Liver (tissue), 9 donors: ENCODE measurements around the gene ANKRD11. TPM values are rescaled to one million over a fixed set of nuclear protein-coding genes. Genes with fewer than 3 reads are reported as not detected.

Experiments used
- DNase-seq: peaks from one replicate; pipeline ENCODE4 v3.0.0-alpha.2; 2017; ENCODE audit warnings: low spot score
- H3K27ac ChIP-seq, 2 donors: one replicate each; pipeline ENCODE4 v1.7.0; 2013; ENCODE audit warnings: inconsistent platforms in 2 of 2, low read length in 2 of 2, control low read depth in 1 of 2, low read depth in 1 of 2, mild to moderate bottlenecking in 1 of 2
- H3K27me3 ChIP-seq, 4 donors: one replicate each; pipeline versions ENCODE4 v1.6.1 to v1.7.0; 2013; ENCODE audit warnings: low read length in 3 of 4, inconsistent platforms in 1 of 4, mild to moderate bottlenecking in 1 of 4, moderate library complexity in 1 of 4; ENCODE audit not compliant: control insufficient read depth in 4 of 4, insufficient read depth in 4 of 4
- H3K36me3 ChIP-seq, 4 donors: one replicate each; pipeline versions ENCODE4 v1.6.1 to v1.7.0; 2013; ENCODE audit warnings: low read length in 3 of 4, mild to moderate bottlenecking in 3 of 4, low read depth in 1 of 4, moderate library complexity in 1 of 4; ENCODE audit not compliant: control insufficient read depth in 4 of 4, insufficient read depth in 3 of 4
- H3K4me1 ChIP-seq, 4 donors: one replicate each; pipeline versions ENCODE4 v1.6.1 to v1.7.0; 2013; ENCODE audit warnings: low read length in 3 of 4, mild to moderate bottlenecking in 3 of 4, moderate library complexity in 1 of 4; ENCODE audit not compliant: control insufficient read depth in 4 of 4, insufficient read depth in 4 of 4
- H3K4me3 ChIP-seq, 3 donors: one replicate each; pipeline versions ENCODE4 v1.6.1 to v1.7.0; 2013; ENCODE audit warnings: low read length in 3 of 3, control low read depth in 1 of 3, low read depth in 1 of 3, mild to moderate bottlenecking in 1 of 3
- H3K9ac ChIP-seq, 2 donors: one replicate each; pipeline ENCODE4 v1.7.0; 2013; ENCODE audit warnings: low read length in 2 of 2, mild to moderate bottlenecking in 2 of 2, moderate library complexity in 2 of 2, control low read depth in 1 of 2, low read depth in 1 of 2
- H3K9me3 ChIP-seq, 4 donors: one replicate each; pipeline versions ENCODE4 v1.6.1 to v1.7.0; 2013; ENCODE audit warnings: low read length in 3 of 4; ENCODE audit not compliant: control insufficient read depth in 4 of 4
- FOXA1 ChIP-seq: IDR thresholded peaks from 2 replicates; pipeline ENCODE4 v1.6.1; 2016; ENCODE audit warnings: antibody characterized with exemption
- FOXA2 ChIP-seq: IDR thresholded peaks from 2 replicates; pipeline ENCODE4 v1.6.1; 2016; ENCODE audit warnings: antibody characterized with exemption
- GABPA ChIP-seq, 2 donors: IDR thresholded peaks in 1 of 2; conservative IDR thresholded peaks in 1 of 2; 2 replicates each; pipeline ENCODE4 v1.6.1; 2016; ENCODE audit warnings: antibody characterized with exemption in 2 of 2, mild to moderate bottlenecking in 1 of 2, moderate library complexity in 1 of 2
- HNF4A ChIP-seq, 2 donors: conservative IDR thresholded peaks; 2 replicates each; pipeline ENCODE4 v1.6.1; 2016; ENCODE audit warnings: antibody characterized with exemption in 2 of 2, mild to moderate bottlenecking in 2 of 2
- HNF4G ChIP-seq: IDR thresholded peaks from 2 replicates; pipeline ENCODE4 v1.6.1; 2016; ENCODE audit warnings: antibody characterized with exemption
- NR2F2 ChIP-seq: IDR thresholded peaks from 2 replicates; pipeline ENCODE4 v1.6.1; 2016; ENCODE audit warnings: antibody characterized with exemption
- RXRA ChIP-seq, 2 donors: IDR thresholded peaks; 2 replicates each; pipeline ENCODE4 v1.6.1; 2017 to 2018; ENCODE audit warnings: antibody characterized with exemption in 2 of 2, mild to moderate bottlenecking in 1 of 2
- SP1 ChIP-seq: IDR thresholded peaks from 2 replicates; pipeline ENCODE4 v1.6.1; 2018; ENCODE audit warnings: antibody characterized with exemption, mild to moderate bottlenecking
- TAF1 ChIP-seq: conservative IDR thresholded peaks from 2 replicates; pipeline ENCODE4 v1.6.1; 2016; ENCODE audit warnings: antibody characterized with exemption, mild to moderate bottlenecking
- WGBS: extraction: QIAGEN DNeasy Blood & Tissue Kit; methylation state at CpG from one replicate; pipeline ENCODE4 v1.1.7; 2013; 5-methylcytosine and 5-hydroxymethylcytosine counted together
- polyA plus RNA-seq, 2 donors: library from polyadenylated mRNA; stranded (reverse) in 1 of 2; unstranded in 1 of 2; fragments of 200-250 nt in 1 of 2; fragments of >200 nt in 1 of 2; fragmentation: Nextera tagmentation in 1 of 2; extraction: Ambion mirVana in 1 of 2; gene quantifications; one replicate each; pipeline versions ENCODE4 v1.2.1 to v1.2.3, GENCODE V29; 2013 to 2015
- total RNA-seq, 2 donors: library from RNA; depleted of rRNA; stranded (reverse); fragments of >200 nt; gene quantifications; one replicate each; pipeline ENCODE4 v1.2.3, GENCODE V29; 2014
- TF ChIP-seq, protein P1 (sequence below): IDR thresholded peaks from 2 replicates; pipeline ENCODE4 v1.6.1; 2016; ENCODE audit warnings: antibody characterized with exemption
- TF ChIP-seq, protein P2 (sequence below): IDR thresholded peaks from 2 replicates; pipeline ENCODE4 v1.6.1; 2016; ENCODE audit warnings: antibody characterized with exemption
- TF ChIP-seq, protein P3 (sequence below): IDR thresholded peaks from 2 replicates; pipeline ENCODE4 v1.6.1; 2016; ENCODE audit warnings: antibody characterized with exemption, mild to moderate bottlenecking
- donor health status: healthy.
- donor health status: healthy.
- donor health status: healthy.
- donor health status: healthy.
- donor health status: healthy.

The ANKRD11 gene
- total and polyA plus RNA-seq, 4 donors, result 16.3 to 55.1 (median 28.0) TPM

DNA sequence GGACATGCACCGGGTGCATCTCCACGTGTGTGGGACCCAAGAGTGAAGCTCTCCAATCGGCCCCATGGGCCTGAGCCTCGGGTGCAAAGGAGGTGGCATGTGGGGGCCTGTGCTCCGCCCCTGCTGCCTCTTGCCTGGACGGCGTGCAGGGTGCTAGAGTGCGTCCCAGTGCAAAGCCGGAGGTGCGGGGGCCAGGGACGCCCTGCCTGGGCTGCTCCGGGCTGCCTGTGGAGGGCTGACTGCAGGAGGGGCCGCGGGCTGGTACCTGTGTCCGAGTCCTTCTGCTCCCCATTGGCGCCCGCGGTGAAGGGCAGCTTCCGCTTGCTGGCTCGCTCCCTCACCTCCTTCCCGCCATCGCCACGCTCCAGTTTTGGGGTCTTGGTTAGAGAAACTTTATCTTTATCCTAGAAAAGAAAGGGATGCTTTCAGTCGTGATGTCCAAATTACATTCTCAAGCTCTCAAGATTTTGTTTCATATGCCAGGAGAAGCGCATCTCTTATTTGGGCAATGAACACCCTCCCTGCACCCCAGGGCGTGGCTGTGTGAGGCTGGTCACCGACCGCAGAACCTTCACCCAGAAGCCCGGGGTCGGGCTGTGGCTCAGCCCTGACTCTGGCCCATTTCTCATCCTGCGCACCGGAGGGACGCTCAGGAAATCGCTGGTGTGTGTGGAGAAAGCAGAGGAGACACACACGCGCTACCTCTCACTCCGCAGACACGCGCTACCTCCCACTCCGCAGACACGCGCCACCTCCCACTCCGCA, 185.2 kb downstream of the ANKRD11 start:
- Histone ChIP-seq H3K27me3 (no peaks in the 10 kb centered on the region), H3K36me3 (peaks cover 6 to 23% (median 15%) of the 10 kb centered on the region in 4 donors), H3K9ac (no peak overlapping the region), H3K4me1 (peaks cover 0 to 9% (median 5%) of the 10 kb centered on the region in 4 donors), H3K9me3 (no peaks in the 10 kb centered on the region), H3K4me3 (no peak overlapping the region), H3K27ac (no peak overlapping the region)
- DNase-seq, result no peak
- WGBS, result 92% methylated on average over 43 of the region's 43 CpGs
- TF ChIP-seq HNF4A (conservative IDR thresholded peaks at IDR 0.05), result no peak
- TF ChIP-seq FOXA1, result no peak
- TF ChIP-seq FOXA2, result no peak

DNA sequence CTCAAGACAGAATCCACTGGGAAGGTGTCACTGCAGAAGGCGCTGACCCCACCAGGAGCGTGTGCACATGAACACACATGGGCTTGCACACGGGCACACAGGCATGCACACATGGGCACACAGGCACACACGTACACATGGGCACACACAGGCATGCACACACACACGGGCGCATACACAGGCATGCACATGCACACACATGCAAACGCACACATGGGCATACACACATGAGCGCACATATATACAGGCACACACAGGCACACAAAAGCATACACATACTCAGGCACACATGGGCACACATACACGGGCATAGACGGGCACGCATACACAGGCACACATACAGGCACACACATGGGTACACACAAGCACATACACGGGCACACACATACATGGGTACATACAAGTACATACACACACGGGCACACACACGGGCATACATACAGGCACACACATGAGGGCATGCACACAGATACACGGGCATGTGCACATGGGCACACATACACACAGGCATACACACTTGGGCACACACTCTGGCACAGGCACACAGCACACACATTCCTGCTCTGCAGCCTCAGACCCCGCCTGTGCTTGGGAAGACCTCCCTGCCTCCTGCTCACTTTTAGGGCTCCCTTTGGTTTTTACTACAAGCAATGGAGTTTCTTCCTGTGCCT, 186.0 kb downstream of the ANKRD11 start:
- no peak overlapping the region for H3K4me3 ChIP-seq
- H3K9ac ChIP-seq, result no peak overlapping the region
- peaks cover 6 to 21% (median 15%) of the 10 kb centered on the region in 4 donors for H3K36me3 ChIP-seq
- WGBS, result 95% methylated on average over 16 of the region's 16 CpGs
- DNase-seq, result no peak
- no peaks in the 10 kb centered on the region for H3K27me3 ChIP-seq
- no peaks in the 10 kb centered on the region for H3K9me3 ChIP-seq
- H3K27ac ChIP-seq, result no peak overlapping the region
- H3K4me1 ChIP-seq, result peaks cover 0 to 9% (median 5%) of the 10 kb centered on the region in 4 donors
- TF ChIP-seq RXRA (IDR thresholded peaks at IDR 0.05) (no peak), FOXA1 (no peak), TAF1 (no peak), SP1 (no peak), HNF4A (conservative IDR thresholded peaks at IDR 0.05) (no peak), FOXA2 (no peak), GABPA (IDR thresholded peaks at IDR 0.05 in 1 of 2, conservative IDR thresholded peaks at IDR 0.05 in 1 of 2) (no peak), NR2F2 (no peak), HNF4G (no peak)
- TF ChIP-seq, protein P1, sequence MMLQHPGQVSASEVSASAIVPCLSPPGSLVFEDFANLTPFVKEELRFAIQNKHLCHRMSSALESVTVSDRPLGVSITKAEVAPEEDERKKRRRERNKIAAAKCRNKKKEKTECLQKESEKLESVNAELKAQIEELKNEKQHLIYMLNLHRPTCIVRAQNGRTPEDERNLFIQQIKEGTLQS, result no peak
- TF ChIP-seq, protein P2, sequence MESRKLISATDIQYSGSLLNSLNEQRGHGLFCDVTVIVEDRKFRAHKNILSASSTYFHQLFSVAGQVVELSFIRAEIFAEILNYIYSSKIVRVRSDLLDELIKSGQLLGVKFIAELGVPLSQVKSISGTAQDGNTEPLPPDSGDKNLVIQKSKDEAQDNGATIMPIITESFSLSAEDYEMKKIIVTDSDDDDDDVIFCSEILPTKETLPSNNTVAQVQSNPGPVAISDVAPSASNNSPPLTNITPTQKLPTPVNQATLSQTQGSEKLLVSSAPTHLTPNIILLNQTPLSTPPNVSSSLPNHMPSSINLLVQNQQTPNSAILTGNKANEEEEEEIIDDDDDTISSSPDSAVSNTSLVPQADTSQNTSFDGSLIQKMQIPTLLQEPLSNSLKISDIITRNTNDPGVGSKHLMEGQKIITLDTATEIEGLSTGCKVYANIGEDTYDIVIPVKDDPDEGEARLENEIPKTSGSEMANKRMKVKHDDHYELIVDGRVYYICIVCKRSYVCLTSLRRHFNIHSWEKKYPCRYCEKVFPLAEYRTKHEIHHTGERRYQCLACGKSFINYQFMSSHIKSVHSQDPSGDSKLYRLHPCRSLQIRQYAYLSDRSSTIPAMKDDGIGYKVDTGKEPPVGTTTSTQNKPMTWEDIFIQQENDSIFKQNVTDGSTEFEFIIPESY, result no peak
- TF ChIP-seq, protein P3, sequence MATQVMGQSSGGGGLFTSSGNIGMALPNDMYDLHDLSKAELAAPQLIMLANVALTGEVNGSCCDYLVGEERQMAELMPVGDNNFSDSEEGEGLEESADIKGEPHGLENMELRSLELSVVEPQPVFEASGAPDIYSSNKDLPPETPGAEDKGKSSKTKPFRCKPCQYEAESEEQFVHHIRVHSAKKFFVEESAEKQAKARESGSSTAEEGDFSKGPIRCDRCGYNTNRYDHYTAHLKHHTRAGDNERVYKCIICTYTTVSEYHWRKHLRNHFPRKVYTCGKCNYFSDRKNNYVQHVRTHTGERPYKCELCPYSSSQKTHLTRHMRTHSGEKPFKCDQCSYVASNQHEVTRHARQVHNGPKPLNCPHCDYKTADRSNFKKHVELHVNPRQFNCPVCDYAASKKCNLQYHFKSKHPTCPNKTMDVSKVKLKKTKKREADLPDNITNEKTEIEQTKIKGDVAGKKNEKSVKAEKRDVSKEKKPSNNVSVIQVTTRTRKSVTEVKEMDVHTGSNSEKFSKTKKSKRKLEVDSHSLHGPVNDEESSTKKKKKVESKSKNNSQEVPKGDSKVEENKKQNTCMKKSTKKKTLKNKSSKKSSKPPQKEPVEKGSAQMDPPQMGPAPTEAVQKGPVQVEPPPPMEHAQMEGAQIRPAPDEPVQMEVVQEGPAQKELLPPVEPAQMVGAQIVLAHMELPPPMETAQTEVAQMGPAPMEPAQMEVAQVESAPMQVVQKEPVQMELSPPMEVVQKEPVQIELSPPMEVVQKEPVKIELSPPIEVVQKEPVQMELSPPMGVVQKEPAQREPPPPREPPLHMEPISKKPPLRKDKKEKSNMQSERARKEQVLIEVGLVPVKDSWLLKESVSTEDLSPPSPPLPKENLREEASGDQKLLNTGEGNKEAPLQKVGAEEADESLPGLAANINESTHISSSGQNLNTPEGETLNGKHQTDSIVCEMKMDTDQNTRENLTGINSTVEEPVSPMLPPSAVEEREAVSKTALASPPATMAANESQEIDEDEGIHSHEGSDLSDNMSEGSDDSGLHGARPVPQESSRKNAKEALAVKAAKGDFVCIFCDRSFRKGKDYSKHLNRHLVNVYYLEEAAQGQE, result no peak
